HS-5 (cell line): ENCODE data around the gene RBM14.
"Not testable (repeated sequence)": the region's sequence is repeated elsewhere in the genome, so short reads cannot be mapped to it uniquely, and the experiment has no call there.

ENCODE experiments used
- DNase-seq: peaks from one replicate; pipeline ENCODE4 v3.0.0-alpha.2; 2012; ENCODE audit warnings: low read depth

The RBM14 gene

GRCh38 chr11:66637557-66638176 lies 21.2 kb downstream of the RBM14 start:
- DNase-seq, result no peak

- DNase-seq, result peak; percentile 99
Observed at GRCh38 chr11:66638177-66639065, 22.0 kb downstream of the RBM14 start, which contains the start of gene RBM4. Gene RBM4 (plus strand): TSS chr11:66638703. CDS start chr11:66639712, 1,009 bp downstream.

- DNase-seq, result no peak
Observed at GRCh38 chr11:66639066-66639813, 22.8 kb downstream of the RBM14 start.

GRCh38 chr11:66639814-66640340 lies 23.4 kb downstream of the RBM14 start:
- DNase-seq, result not testable (repeated sequence)

- DNase-seq, result no peak
Observed at GRCh38 chr11:66641834-66642233, 25.4 kb downstream of the RBM14 start.

GRCh38 chr11:66643745-66644437 lies 27.5 kb downstream of the RBM14 start:
- DNase-seq, result no peak

- no peak for DNase-seq
Observed at GRCh38 chr11:66646828-66647227, 30.4 kb downstream of the RBM14 start.

- DNase-seq, result no peak
Observed at GRCh38 chr11:66649903-66650302, 33.5 kb downstream of the RBM14 start.

GRCh38 chr11:66651016-66651415 lies 34.6 kb downstream of the RBM14 start:
- DNase-seq, result no peak

- DNase-seq, result no peak
Observed at GRCh38 chr11:66652651-66653050, 36.2 kb downstream of the RBM14 start.

- no peak for DNase-seq
Observed at GRCh38 chr11:66653123-66653522, 36.7 kb downstream of the RBM14 start.

- DNase-seq, result no peak
Observed at GRCh38 chr11:66659763-66660162, 43.3 kb downstream of the RBM14 start.

GRCh38 chr11:66663741-66664296 lies 47.4 kb downstream of the RBM14 start:
- DNase-seq, result no peak

GRCh38 chr11:66665369-66665768 lies 48.9 kb downstream of the RBM14 start:
- no peak for DNase-seq

GRCh38 chr11:66670816-66671215 lies 54.4 kb downstream of the RBM14 start:
- DNase-seq, result no peak

GRCh38 chr11:66674964-66675602 lies 58.7 kb downstream of the RBM14 start:
- no peak for DNase-seq

GRCh38 chr11:66676282-66676919 lies 60.0 kb downstream of the RBM14 start:
- no peak for DNase-seq
